SW 1271 (cell line): Measurements from ENCODE around the gene CRLF3.
"Not testable (repeated sequence)": the region's sequence is repeated elsewhere in the genome, so short reads cannot be mapped to it uniquely, and the experiment has no call there.

Experiments used
- DNase-seq, 2 experiments: peaks; one replicate each; lab custom pipeline; 2025; lab: John Stamatoyannopoulos, UW

The CRLF3 gene

GRCh38 chr17:30735644-30736043, 88.8 kb downstream of the CRLF3 start:
- DNase-seq = not testable (repeated sequence)

DNA sequence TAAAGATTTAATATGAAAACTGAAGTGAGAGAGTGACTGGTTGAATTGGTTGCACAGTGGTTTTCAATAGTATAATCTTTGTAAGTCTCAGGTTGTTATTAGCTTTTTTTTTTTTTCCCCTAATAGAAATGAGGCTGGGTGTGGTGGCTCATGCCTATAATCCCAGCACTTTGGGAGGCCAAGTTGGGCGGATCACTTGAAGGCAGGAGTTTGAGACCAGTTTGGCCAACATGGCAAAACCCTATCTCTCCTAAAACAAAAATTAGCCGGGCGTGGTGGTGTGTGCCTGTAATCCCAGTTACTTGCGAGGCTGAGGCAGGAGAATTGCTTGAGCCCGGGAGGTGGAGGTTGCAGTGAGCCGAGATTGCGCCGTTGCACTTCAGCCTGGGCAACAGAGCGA, 89.3 kb downstream of the CRLF3 start:
- DNase-seq = not testable (repeated sequence)

DNA sequence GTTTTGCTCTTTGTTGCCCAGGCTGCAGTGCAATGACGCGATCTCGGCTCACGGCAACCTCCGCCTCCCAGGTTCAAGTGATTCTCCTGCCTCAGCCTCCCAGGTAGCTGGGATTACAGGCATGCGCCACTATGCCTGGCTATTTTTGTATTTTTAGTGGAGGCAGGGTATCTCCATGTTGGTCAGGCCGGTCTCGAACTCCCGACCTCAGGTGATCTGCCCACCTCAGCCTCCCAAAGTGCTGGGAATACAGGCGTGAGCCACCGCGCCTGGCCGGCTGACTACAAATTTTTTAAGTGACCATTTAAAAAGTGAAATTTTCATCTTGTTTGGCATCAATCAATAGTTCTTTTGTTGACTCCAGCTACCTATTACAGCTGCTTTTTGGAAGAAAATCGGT, 90.3 kb downstream of the CRLF3 start:
- not testable (repeated sequence) for DNase-seq
